SK-N-SH (cell line): ENCODE results near the gene EXOC3L1.

Experiments
- CHD2 ChIP-seq: fragments of 150-350 bp; IDR thresholded peaks from 2 replicates; pipeline ENCODE4 v1.6.1; 2018; ENCODE audit warnings: low read length; ENCODE audit not compliant: partially characterized antibody
- CTCF ChIP-seq: fragments of 200-600 bp; sonication (generic); IDR thresholded peaks from 2 replicates; pipeline ENCODE4 v1.6.1; 2017; ENCODE audit warnings: antibody characterized with exemption, mild to moderate bottlenecking, moderate library complexity
- EP300 ChIP-seq, 2 experiments: IDR thresholded peaks; 2 replicates each; pipeline versions ENCODE4 v1.4.0 to v1.6.1; 2012; ENCODE audit warnings: borderline replicate concordance in 1 of 2, low read depth in 1 of 2, low read length in 1 of 2
- FOSL2 ChIP-seq: IDR thresholded peaks from 2 replicates; pipeline ENCODE4 v1.4.0; 2012; ENCODE audit warnings: low read depth, mild to moderate bottlenecking, moderate library complexity, borderline replicate concordance
- JUND ChIP-seq: IDR thresholded peaks from 2 replicates; pipeline ENCODE4 v1.4.0; 2012
- NFIC ChIP-seq: IDR thresholded peaks from 2 replicates; pipeline ENCODE4 v1.4.0; 2012; ENCODE audit warnings: borderline replicate concordance
- REST ChIP-seq: IDR thresholded peaks from 2 replicates; pipeline ENCODE4 v1.6.1; 2012; ENCODE audit warnings: mild to moderate bottlenecking, low read depth, low read length, moderate library complexity
- RFX5 ChIP-seq: IDR thresholded peaks from 2 replicates; pipeline ENCODE4 v1.6.1; 2012; ENCODE audit warnings: mild to moderate bottlenecking, improper control_type of control experiment, low read length
- SMC3 ChIP-seq: IDR thresholded peaks from 2 replicates; pipeline ENCODE4 v1.6.1; 2012; ENCODE audit warnings: low read depth, low read length, improper control_type of control experiment
- ZBTB33 ChIP-seq: IDR thresholded peaks from 2 replicates; pipeline ENCODE4 v1.4.0; 2012; ENCODE audit warnings: low read depth, borderline replicate concordance

GRCh38 chr16:67210069-67210937, 20.4 kb upstream of the EXOC3L1 start:
- TF ChIP-seq REST (no peak), JUND (no peak), CTCF (no peak), SMC3 (no peak), EP300 (IDR thresholded peaks at IDR 0.05; ENCODE audit: borderline replicate concordance in 1 of 2, low read depth in 1 of 2, low read length in 1 of 2) (no peak), RFX5 (no peak), CHD2 (no peak), FOSL2 (no peak), NFIC (no peak), ZBTB33 (no peak)
